H1 (cell line): ENCODE results near the gene DEAF1. TPM values are rescaled to one million over a fixed set of nuclear protein-coding genes. Genes with fewer than 3 reads are reported as not detected.

Experiments
- CHD7 ChIP-seq: fragments of 300-600 bp; sonication (generic); IDR thresholded peaks from 2 replicates; pipeline ENCODE4 v1.7.1; 2012; ENCODE audit warnings: low read length, moderate library complexity, mild to moderate bottlenecking, inconsistent platforms; ENCODE audit not compliant: insufficient replicate concordance
- CTBP2 ChIP-seq: IDR thresholded peaks from 2 replicates; pipeline ENCODE4 v1.7.0; 2011; ENCODE audit warnings: borderline replicate concordance, mild to moderate bottlenecking, moderate library complexity, mixed read lengths, low read length; ENCODE audit not compliant: insufficient read depth, insufficient read length
- POLR2A ChIP-seq, 2 experiments: IDR thresholded peaks; 1 replicate in 1 of 2; 2 replicates in 1 of 2; pipeline ENCODE4 v1.6.1; 2011; ENCODE audit warnings: low read depth in 2 of 2, low read length in 2 of 2, mild to moderate bottlenecking in 2 of 2; ENCODE audit errors: control extremely low read depth in 1 of 2
- SIN3A ChIP-seq, 2 experiments: IDR thresholded peaks in 1 of 2; conservative IDR thresholded peaks in 1 of 2; 2 replicates each; pipeline ENCODE4 v1.6.1; 2011 to 2012; ENCODE audit warnings: low read length in 2 of 2, improper control_type of control experiment in 1 of 2, low read depth in 1 of 2, mild to moderate bottlenecking in 1 of 2
- SRF ChIP-seq: IDR thresholded peaks from 2 replicates; pipeline ENCODE4 v1.6.1; 2011; ENCODE audit warnings: mild to moderate bottlenecking, low read depth, low read length, moderate library complexity
- polyA plus RNA-seq, 7 experiments: library from polyadenylated mRNA; depleted of rRNA in 3 of 7; stranded (reverse) in 5 of 7; unstranded in 2 of 7; fragments of >200 nt in 5 of 7; fragments of 200-250 nt in 2 of 7; gene quantifications; 1 replicate in 5 of 7; 2 replicates in 1 of 7; 4 replicates in 1 of 7; pipeline versions ENCODE4 v1.2.1 to v1.2.3, GENCODE V29; 2011 to 2013; ENCODE audit warnings: missing spikeins in 2 of 7, mixed read lengths in 2 of 7
- total RNA-seq: library from RNA; stranded (reverse); fragmentation: NEBNext Ultra II Directional; extraction: Animal tissue kit (Norgen Biotek cat#: 25700); gene quantifications from 2 replicates; pipeline ENCODE4 v1.2.1, GENCODE V29; 2021

The DEAF1 gene
- total and polyA plus RNA-seq, 2 of the 8 experiments (the other 6 are each of a cell fraction or from before 2014, with no cell fraction given) = 47.3 to 58.4 TPM

GRCh38 chr11:618856-619627 lies 76.0 kb downstream of the DEAF1 start (continued):
- TF ChIP-seq CHD7 = no peak
- no peak for TF ChIP-seq SIN3A (conservative IDR thresholded peaks at IDR 0.05 in 1 of 2, IDR thresholded peaks at IDR 0.05 in 1 of 2; ENCODE audit: low read depth in 1 of 2, low read length in 2 of 2)
- TF ChIP-seq CTBP2 = no peak
- no peak for TF ChIP-seq POLR2A (IDR thresholded peaks at IDR 0.05; ENCODE audit: control extremely low read depth in 1 of 2, low read depth in 2 of 2, low read length in 2 of 2)
- TF ChIP-seq SRF = no peak
